ENCODE measurements around the gene PHF8.

PHF8 gene

GRCh38 chrX:53992589-53992988, 51.7 kb downstream of the PHF8 start:
- H3K27ac ChIP-seq (replicated peaks), result no peak overlapping the region
- H3K4me3 ChIP-seq (replicated peaks; ENCODE audit: insufficient read depth, low read length), result no peak overlapping the region
- no peak for DNase-seq (ENCODE audit: low read depth in 1 of 2, low spot score in 1 of 2)
- TF ChIP-seq POLR2AphosphoS5 (IDR thresholded peaks at IDR 0.05; ENCODE audit: low read depth) (no peak), GABPA (IDR thresholded peaks at IDR 0.05; ENCODE audit: low read depth) (no peak), SPI1 (IDR thresholded peaks at IDR 0.05; ENCODE audit: borderline replicate concordance, low read depth) (no peak)
- H3K27me3 ChIP-seq (ENCODE audit: insufficient read depth, poor library complexity, severe bottlenecking), result no peaks in the 10 kb centered on the region

- no peak for DNase-seq (ENCODE audit: low read depth in 1 of 2, low spot score in 1 of 2)
- no peak overlapping the region for H3K27ac ChIP-seq (replicated peaks)
- no peaks in the 10 kb centered on the region for H3K27me3 ChIP-seq (ENCODE audit: insufficient read depth, poor library complexity, severe bottlenecking)
- no peak overlapping the region for H3K4me3 ChIP-seq (replicated peaks; ENCODE audit: insufficient read depth, low read length)
- TF ChIP-seq CTCF (IDR thresholded peaks at IDR 0.05; ENCODE audit: insufficient read depth, low read length) (no peak), POLR2AphosphoS5 (IDR thresholded peaks at IDR 0.05; ENCODE audit: low read depth) (no peak), GABPA (IDR thresholded peaks at IDR 0.05; ENCODE audit: low read depth) (no peak), SPI1 (IDR thresholded peaks at IDR 0.05; ENCODE audit: borderline replicate concordance, low read depth) (no peak)
- TF ChIP-seq, protein P1, sequence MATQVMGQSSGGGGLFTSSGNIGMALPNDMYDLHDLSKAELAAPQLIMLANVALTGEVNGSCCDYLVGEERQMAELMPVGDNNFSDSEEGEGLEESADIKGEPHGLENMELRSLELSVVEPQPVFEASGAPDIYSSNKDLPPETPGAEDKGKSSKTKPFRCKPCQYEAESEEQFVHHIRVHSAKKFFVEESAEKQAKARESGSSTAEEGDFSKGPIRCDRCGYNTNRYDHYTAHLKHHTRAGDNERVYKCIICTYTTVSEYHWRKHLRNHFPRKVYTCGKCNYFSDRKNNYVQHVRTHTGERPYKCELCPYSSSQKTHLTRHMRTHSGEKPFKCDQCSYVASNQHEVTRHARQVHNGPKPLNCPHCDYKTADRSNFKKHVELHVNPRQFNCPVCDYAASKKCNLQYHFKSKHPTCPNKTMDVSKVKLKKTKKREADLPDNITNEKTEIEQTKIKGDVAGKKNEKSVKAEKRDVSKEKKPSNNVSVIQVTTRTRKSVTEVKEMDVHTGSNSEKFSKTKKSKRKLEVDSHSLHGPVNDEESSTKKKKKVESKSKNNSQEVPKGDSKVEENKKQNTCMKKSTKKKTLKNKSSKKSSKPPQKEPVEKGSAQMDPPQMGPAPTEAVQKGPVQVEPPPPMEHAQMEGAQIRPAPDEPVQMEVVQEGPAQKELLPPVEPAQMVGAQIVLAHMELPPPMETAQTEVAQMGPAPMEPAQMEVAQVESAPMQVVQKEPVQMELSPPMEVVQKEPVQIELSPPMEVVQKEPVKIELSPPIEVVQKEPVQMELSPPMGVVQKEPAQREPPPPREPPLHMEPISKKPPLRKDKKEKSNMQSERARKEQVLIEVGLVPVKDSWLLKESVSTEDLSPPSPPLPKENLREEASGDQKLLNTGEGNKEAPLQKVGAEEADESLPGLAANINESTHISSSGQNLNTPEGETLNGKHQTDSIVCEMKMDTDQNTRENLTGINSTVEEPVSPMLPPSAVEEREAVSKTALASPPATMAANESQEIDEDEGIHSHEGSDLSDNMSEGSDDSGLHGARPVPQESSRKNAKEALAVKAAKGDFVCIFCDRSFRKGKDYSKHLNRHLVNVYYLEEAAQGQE (IDR thresholded peaks at IDR 0.05; ENCODE audit: insufficient replicate concordance, low read depth), result no peak
These were observed 54.1 kb downstream of the PHF8 start for GRCh38 chrX:53990171-53990570.

DNA sequence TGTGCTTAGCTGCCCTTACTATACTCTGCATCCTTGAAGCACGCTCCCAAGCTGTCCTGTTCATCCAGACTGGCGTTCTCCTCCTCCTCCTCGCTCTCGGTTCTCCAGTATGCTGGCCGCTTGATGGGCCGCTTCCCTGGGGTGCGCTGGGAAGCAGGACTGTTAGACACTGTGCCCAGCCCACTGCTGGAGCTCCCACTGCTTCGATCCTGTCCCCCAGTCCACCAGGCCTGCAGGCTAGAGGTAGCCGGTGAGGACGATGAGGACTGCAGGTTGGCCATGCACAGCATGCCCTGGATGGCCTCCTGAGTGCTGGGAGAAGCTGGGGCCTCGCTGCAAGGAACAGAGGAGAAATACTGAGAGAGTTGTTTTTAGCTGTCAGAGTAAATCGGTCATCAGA, 59.4 kb downstream of the PHF8 start:
- no peak overlapping the region for H3K4me3 ChIP-seq (replicated peaks; ENCODE audit: insufficient read depth, low read length)
- no peak for DNase-seq (ENCODE audit: low read depth in 1 of 2, low spot score in 1 of 2)
- TF ChIP-seq GABPA (IDR thresholded peaks at IDR 0.05; ENCODE audit: low read depth) (no peak), POLR2AphosphoS5 (IDR thresholded peaks at IDR 0.05; ENCODE audit: low read depth) (no peak), CTCF (IDR thresholded peaks at IDR 0.05; ENCODE audit: insufficient read depth, low read length) (no peak)
- TF ChIP-seq, protein P1 (IDR thresholded peaks at IDR 0.05; ENCODE audit: insufficient replicate concordance, low read depth), result no peak
- H3K27ac ChIP-seq (replicated peaks), result no peak overlapping the region
- no peaks in the 10 kb centered on the region for H3K27me3 ChIP-seq (ENCODE audit: insufficient read depth, poor library complexity, severe bottlenecking)

GRCh38 chrX:53974529-53974928, 69.7 kb downstream of the PHF8 start:
- DNase-seq (ENCODE audit: low read depth in 1 of 2, low spot score in 1 of 2), result no peak
- no peak overlapping the region for H3K4me3 ChIP-seq (replicated peaks; ENCODE audit: insufficient read depth, low read length)
- TF ChIP-seq CTCF (IDR thresholded peaks at IDR 0.05; ENCODE audit: insufficient read depth, low read length) (no peak), GABPA (IDR thresholded peaks at IDR 0.05; ENCODE audit: low read depth) (no peak), POLR2AphosphoS5 (IDR thresholded peaks at IDR 0.05; ENCODE audit: low read depth) (no peak), SPI1 (IDR thresholded peaks at IDR 0.05; ENCODE audit: borderline replicate concordance, low read depth) (no peak)
- TF ChIP-seq, protein P1 (IDR thresholded peaks at IDR 0.05; ENCODE audit: insufficient replicate concordance, low read depth), result no peak
- H3K27ac ChIP-seq (replicated peaks), result no peak overlapping the region
- no peaks in the 10 kb centered on the region for H3K27me3 ChIP-seq (ENCODE audit: insufficient read depth, poor library complexity, severe bottlenecking)
